Endothelial cell of umbilical vein (primary cell): ENCODE measurements around the gene FXYD4. TPM values are rescaled to one million over a fixed set of nuclear protein-coding genes. Genes with fewer than 3 reads are reported as not detected.

ENCODE experiments used
- BruUV-seq: library from RNA; stranded (reverse); fragments of 400-500 nt; replicated peaks from 2 replicates; lab custom pipeline; 2021; lab: Mats Ljungman, UMichigan
- CTCF ChIA-PET: fragments of 300-600, 350-600 bp; sonication (Branson Sonifier 250); formaldehyde crosslinking; loops from one replicate; lab custom pipeline; 2021; ENCODE audit warnings: antibody characterized with exemption, inconsistent platforms; lab: Charles Lee
- POLR2A ChIA-PET: fragments of 300-600, 350-600 bp; sonication (Branson Sonifier 250); formaldehyde crosslinking; loops from one replicate; lab custom pipeline; 2021; ENCODE audit warnings: antibody characterized with exemption, inconsistent platforms; lab: Charles Lee
- DNase-seq: peaks from one replicate; pipeline ENCODE4 v3.0.0-alpha.2; 2011; ENCODE audit warnings: low read depth, low spot score
- FAIRE-seq: peaks from 2 replicates; lab custom pipeline; 2011; peaks lifted over from hg19 to GRCh38; lab: Jason Lieb, UNC
- H2AFZ ChIP-seq: 2 replicates; pipeline ENCODE4 v1.6.0; 2012; ENCODE audit warnings: low read depth, low read length, control low read depth, inconsistent platforms
- H3K27ac ChIP-seq: 2 replicates; pipeline ENCODE4 v1.5.1; 2011; ENCODE audit warnings: low read depth, mild to moderate bottlenecking, control low read depth, low read length, moderate library complexity; ENCODE audit not compliant: insufficient read depth
- H3K27me3 ChIP-seq, 2 experiments: 2 replicates each; pipeline versions ENCODE4 v1.6.0 to v1.6.1; 2011; ENCODE audit warnings: low read length in 2 of 2, mixed read lengths in 1 of 2; ENCODE audit not compliant: control insufficient read depth in 2 of 2, insufficient read depth in 2 of 2
- H3K36me3 ChIP-seq, 2 experiments: 2 replicates in 1 of 2; 3 replicates in 1 of 2; pipeline ENCODE4 v1.5.1; 2011; ENCODE audit warnings: low read length in 2 of 2, mild to moderate bottlenecking in 1 of 2, moderate library complexity in 1 of 2; ENCODE audit not compliant: control insufficient read depth in 2 of 2, insufficient read depth in 2 of 2; ENCODE audit errors: extremely low read depth in 1 of 2
- H3K4me1 ChIP-seq: 3 replicates; pipeline ENCODE4 v1.5.1; 2011; ENCODE audit warnings: mild to moderate bottlenecking, low read length; ENCODE audit not compliant: control insufficient read depth, insufficient read depth; ENCODE audit errors: extremely low read depth
- H3K4me2 ChIP-seq: 2 replicates; pipeline ENCODE4 v1.6.1; 2011; ENCODE audit warnings: low read length, control low read depth, mixed read lengths; ENCODE audit not compliant: insufficient read depth
- H3K4me3 ChIP-seq, 3 experiments: fragments of 200-600 bp in 1 of 3; sonication (generic), shearing (Covaris generic) in 1 of 3; replicated peaks in 1 of 3; 2 replicates each; pipeline ENCODE4 v1.5.1; 2011 to 2016; ENCODE audit warnings: control low read depth in 3 of 3, low read length in 3 of 3, mild to moderate bottlenecking in 2 of 3, inconsistent platforms in 1 of 3, low read depth in 1 of 3, moderate library complexity in 1 of 3; ENCODE audit not compliant: insufficient read depth in 1 of 3
- H3K79me2 ChIP-seq: 2 replicates; pipeline ENCODE4 v1.6.0; 2012; ENCODE audit warnings: low read length, inconsistent platforms; ENCODE audit not compliant: control insufficient read depth, insufficient read depth
- H3K9ac ChIP-seq: replicated peaks from 2 replicates; pipeline ENCODE3; 2011; ENCODE audit warnings: low read length, control low read depth; ENCODE audit not compliant: insufficient read depth; ENCODE audit errors: extremely low read depth
- H3K9me1 ChIP-seq: replicated peaks from 3 replicates; pipeline ENCODE4 v1.6.0; 2011; ENCODE audit warnings: mild to moderate bottlenecking, low read length; ENCODE audit not compliant: control insufficient read depth, insufficient read depth; ENCODE audit errors: extremely low read depth
- H3K9me3 ChIP-seq: replicated peaks from 2 replicates; pipeline ENCODE4 v1.5.1; 2012; ENCODE audit warnings: low read length, inconsistent platforms; ENCODE audit not compliant: control insufficient read depth, insufficient read depth
- H4K20me1 ChIP-seq: replicated peaks from 2 replicates; pipeline ENCODE3; 2011; ENCODE audit warnings: mild to moderate bottlenecking, low read length; ENCODE audit not compliant: control insufficient read depth, insufficient read depth; ENCODE audit errors: extremely low read depth
- CTCF ChIP-seq, 2 donors: IDR thresholded peaks; 1 replicate in 1 of 2; 2 replicates in 1 of 2; pipeline ENCODE4 v1.5.1; 2011; ENCODE audit warnings: low read length in 2 of 2, mild to moderate bottlenecking in 2 of 2, moderate library complexity in 2 of 2, control low read depth in 1 of 2, inconsistent platforms in 1 of 2, low read depth in 1 of 2; ENCODE audit not compliant: insufficient read depth in 1 of 2; ENCODE audit errors: extremely low read depth in 1 of 2
- EZH2 ChIP-seq: IDR thresholded peaks from 2 replicates; pipeline ENCODE4 v1.6.1; 2012; ENCODE audit warnings: borderline replicate concordance, low read depth, mild to moderate bottlenecking, moderate library complexity, low read length, inconsistent platforms; ENCODE audit not compliant: severe bottlenecking
- FOS ChIP-seq: IDR thresholded peaks from 2 replicates; pipeline ENCODE4 v1.6.1; 2011; ENCODE audit warnings: mild to moderate bottlenecking, low read length, moderate library complexity, borderline replicate concordance; ENCODE audit not compliant: insufficient read depth
- GATA2 ChIP-seq: IDR thresholded peaks from 2 replicates; pipeline ENCODE4 v1.7.0; 2011; ENCODE audit warnings: low read depth, mild to moderate bottlenecking, moderate library complexity, mixed read lengths, low read length; ENCODE audit not compliant: insufficient read length, insufficient read depth
- JUN ChIP-seq: IDR thresholded peaks from 2 replicates; pipeline ENCODE4 v1.6.1; 2011; ENCODE audit warnings: borderline replicate concordance, low read depth; ENCODE audit not compliant: insufficient read length, insufficient read depth
- MYC ChIP-seq: IDR thresholded peaks from one replicate; pipeline ENCODE4 v1.6.1; 2011; ENCODE audit warnings: mild to moderate bottlenecking, low read depth, low read length
- POLR2A ChIP-seq: IDR thresholded peaks from 2 replicates; pipeline ENCODE4 v1.6.1; 2012; ENCODE audit warnings: low read depth, mild to moderate bottlenecking, control low read depth, low read length
- POLR2AphosphoS5 ChIP-seq: IDR thresholded peaks from 2 replicates; pipeline ENCODE4 v1.6.1; 2012; ENCODE audit warnings: low read depth, mild to moderate bottlenecking, control low read depth, low read length, moderate library complexity; ENCODE audit not compliant: insufficient read depth
- dilution Hi-C: fragments of 300-500 bp; cut with MboI; formaldehyde crosslinking; loops from one replicate; pipeline ENCODE4 v1.15.0; 2019; ENCODE audit warnings: low sequenced_read_pairs; ENCODE audit not compliant: extremely low pct_ligation_motif_present
- intact Hi-C: fragments of 100-400 bp; cut with micrococcal nuclease; formaldehyde crosslinking; loops from one replicate; pipeline ENCODE4 v1.10.0; 2022
- polyA plus RNA-seq, 4 experiments: library from polyadenylated mRNA; depleted of rRNA in 3 of 4; stranded (reverse) in 3 of 4; unstranded in 1 of 4; fragments of >200 nt; gene quantifications; 2 replicates each; pipeline versions ENCODE4 v1.2.1 to v1.2.3, GENCODE V29; 2011 to 2012; ENCODE audit warnings: missing spikeins in 1 of 4
- total RNA-seq: library from RNA; stranded (reverse); gene quantifications from 2 replicates; pipeline ENCODE4 v1.2.3, GENCODE V29; 2021
- TF ChIP-seq, protein P1 (sequence below): IDR thresholded peaks from 2 replicates; pipeline ENCODE4 v1.6.1; 2011; ENCODE audit not compliant: insufficient read depth, insufficient read length

FXYD4 gene
- total and polyA plus RNA-seq, 2 donors (not counting 3 experiments of a cell fraction or from before 2014, with no cell fraction given) = not detected

DNA sequence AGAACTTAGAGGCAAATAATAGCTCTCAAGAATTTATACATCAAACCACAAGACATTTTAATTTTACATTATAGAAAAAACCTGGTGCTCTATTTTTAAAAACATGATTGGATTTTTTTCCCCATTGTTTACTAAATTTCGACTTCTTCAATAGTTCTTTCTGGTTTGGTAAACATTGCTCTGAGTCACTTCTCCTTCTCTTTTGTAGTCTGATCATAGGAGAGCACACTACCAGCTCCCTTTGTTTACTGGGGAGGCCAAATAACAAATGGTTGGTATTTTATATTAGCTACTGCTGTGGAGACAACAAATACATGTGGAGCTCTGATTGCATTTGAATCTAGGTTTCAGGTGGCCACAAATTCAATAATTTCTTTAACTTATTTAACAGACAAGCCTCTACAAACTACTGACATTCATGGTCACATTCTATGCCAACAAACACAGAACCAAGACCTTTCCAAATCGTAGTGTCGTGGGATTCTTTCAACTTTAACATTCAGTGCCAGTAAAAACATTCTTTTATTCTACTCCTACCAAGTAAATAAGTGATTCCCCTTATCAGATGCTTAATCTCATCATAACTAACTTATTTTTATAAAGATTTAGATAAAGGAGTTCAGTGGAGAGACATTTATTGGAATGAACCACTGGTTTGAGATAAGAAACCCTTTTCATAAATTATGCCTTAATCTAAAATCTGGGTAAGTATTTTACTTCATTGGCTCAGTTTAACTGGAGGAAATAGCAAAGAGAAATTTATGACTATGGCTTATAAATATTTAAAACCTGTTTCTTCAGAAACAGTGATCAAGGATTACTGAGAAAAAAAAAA, 17.7 kb upstream of the FXYD4 start:
- no peak for TF ChIP-seq FOS
- H3K9ac ChIP-seq = no peak overlapping the region
- H3K9me1 ChIP-seq = no peaks in the 10 kb centered on the region
- no peak for FAIRE-seq
- no TSS peak for BruUV-seq
- DNase-seq = peak; percentile 8
- no peaks in the 10 kb centered on the region for H3K9me3 ChIP-seq
- POLR2A ChIA-PET = no interaction called here
- CTCF ChIA-PET = interaction anchor here (0.7 to 1.8 kb wide), 2 partner anchors 10 to 61 kb away, joined by 3 to 8 read pairs; no protein-coding TSS in a partner anchor
- intact Hi-C loops = no loop called here
- peaks cover 1 to 8% of the 10 kb centered on the region in 2 experiments for H3K27me3 ChIP-seq
- no peaks in the 10 kb centered on the region for H3K79me2 ChIP-seq
- no peaks in the 10 kb centered on the region for H3K4me1 ChIP-seq
- H3K4me3 ChIP-seq = no peak overlapping the region
- no peak overlapping the region for H3K4me2 ChIP-seq
- dilution Hi-C loops = no loop called here
- H2AFZ ChIP-seq = no peak overlapping the region
- no peaks in the 10 kb centered on the region for H4K20me1 ChIP-seq
- no peaks in the 10 kb centered on the region for H3K36me3 ChIP-seq
- no peak overlapping the region for H3K27ac ChIP-seq

GRCh38 chr10:43354330-43354635, 17.2 kb upstream of the FXYD4 start:
- no peaks in the 10 kb centered on the region for H3K36me3 ChIP-seq
- H3K9ac ChIP-seq = no peak overlapping the region
- no peak for DNase-seq
- ChIA-PET POLR2A (no interaction called here), CTCF (interaction anchor here (0.7 to 1.8 kb wide), 2 partner anchors 9 to 61 kb away, joined by 3 to 8 read pairs; no protein-coding TSS in a partner anchor)
- no peaks in the 10 kb centered on the region for H3K4me1 ChIP-seq
- no peak overlapping the region for H2AFZ ChIP-seq
- no peaks in the 10 kb centered on the region for H4K20me1 ChIP-seq
- H3K79me2 ChIP-seq = no peaks in the 10 kb centered on the region
- no peak for TF ChIP-seq FOS
- TF ChIP-seq JUN = no peak
- no peak for TF ChIP-seq POLR2AphosphoS5
- no peak for TF ChIP-seq GATA2
- no peak for TF ChIP-seq EZH2
- no peak for TF ChIP-seq CTCF (IDR thresholded peaks at IDR 0.05; ENCODE audit: extremely low read depth in 1 of 2, insufficient read depth in 1 of 2, low read depth in 1 of 2, low read length in 2 of 2)
- TF ChIP-seq MYC = no peak
- TF ChIP-seq, protein P1, sequence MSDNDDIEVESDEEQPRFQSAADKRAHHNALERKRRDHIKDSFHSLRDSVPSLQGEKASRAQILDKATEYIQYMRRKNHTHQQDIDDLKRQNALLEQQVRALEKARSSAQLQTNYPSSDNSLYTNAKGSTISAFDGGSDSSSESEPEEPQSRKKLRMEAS = no peak
- no peak for TF ChIP-seq POLR2A
- H3K4me2 ChIP-seq = no peak overlapping the region
- H3K27me3 ChIP-seq = peaks cover 1 to 8% of the 10 kb centered on the region in 2 experiments
- no TSS peak for BruUV-seq
- H3K27ac ChIP-seq = no peak overlapping the region
- dilution Hi-C loops (no loop called here), intact Hi-C loops (no loop called here)
- H3K9me3 ChIP-seq = no peaks in the 10 kb centered on the region
- no peak overlapping the region for H3K4me3 ChIP-seq
- no peaks in the 10 kb centered on the region for H3K9me1 ChIP-seq
- no peak for FAIRE-seq
